ENCODE results near the gene RBFOX1. TPM values are rescaled to one million over a fixed set of nuclear protein-coding genes. Genes with fewer than 3 reads are reported as not detected.

Gene RBFOX1
- total and polyA plus RNA-seq, 4 donors = 47.4 to 169 (median 118) TPM

- Histone ChIP-seq H3K27ac (ENCODE audit: low read depth, low read length) (no peak overlapping the region), H3K36me3 (ENCODE audit: control insufficient read depth, insufficient read depth, low read length) (no peaks in the 10 kb centered on the region), H3K4me3 (ENCODE audit: low read depth, low read length) (no peak overlapping the region), H3K9me3 (ENCODE audit: control insufficient read depth, insufficient read depth, low read length) (no peaks in the 10 kb centered on the region), H3K4me1 (ENCODE audit: control insufficient read depth, insufficient read depth, low read length) (no peaks in the 10 kb centered on the region), H3K27me3 (ENCODE audit: control insufficient read depth, insufficient read depth, low read length) (no peaks in the 10 kb centered on the region)
- no peak for DNase-seq (ENCODE audit: low read depth in 4 of 6, low spot score in 6 of 6)
- 89% methylated on average over 1 of the region's 5 CpGs for WGBS (ENCODE audit: insufficient coverage)
Observed at GRCh38 chr16:7688811-7689210, 356.2 kb downstream of the RBFOX1 start.

GRCh38 chr16:7689234-7689633 lies 356.6 kb downstream of the RBFOX1 start:
- no peaks in the 10 kb centered on the region for H3K36me3 ChIP-seq (ENCODE audit: control insufficient read depth, insufficient read depth, low read length)
- H3K4me3 ChIP-seq (ENCODE audit: low read depth, low read length) = no peak overlapping the region
- H3K4me1 ChIP-seq (ENCODE audit: control insufficient read depth, insufficient read depth, low read length) = no peaks in the 10 kb centered on the region
- no peaks in the 10 kb centered on the region for H3K27me3 ChIP-seq (ENCODE audit: control insufficient read depth, insufficient read depth, low read length)
- WGBS (ENCODE audit: insufficient coverage) = no CpG with 5 or more reads among the region's 1 CpG
- no peak for DNase-seq (ENCODE audit: low read depth in 4 of 6, low spot score in 6 of 6)
- no peaks in the 10 kb centered on the region for H3K9me3 ChIP-seq (ENCODE audit: control insufficient read depth, insufficient read depth, low read length)
- no peak overlapping the region for H3K27ac ChIP-seq (ENCODE audit: low read depth, low read length)

GRCh38 chr16:7691533-7691932 lies 358.9 kb downstream of the RBFOX1 start:
- Histone ChIP-seq H3K4me3 (ENCODE audit: low read depth, low read length) (no peak overlapping the region), H3K27me3 (ENCODE audit: control insufficient read depth, insufficient read depth, low read length) (no peaks in the 10 kb centered on the region), H3K36me3 (ENCODE audit: control insufficient read depth, insufficient read depth, low read length) (no peaks in the 10 kb centered on the region), H3K27ac (ENCODE audit: low read depth, low read length) (no peak overlapping the region), H3K4me1 (ENCODE audit: control insufficient read depth, insufficient read depth, low read length) (no peaks in the 10 kb centered on the region), H3K9me3 (ENCODE audit: control insufficient read depth, insufficient read depth, low read length) (no peaks in the 10 kb centered on the region)
- no CpG with 5 or more reads among the region's 4 CpGs for WGBS (ENCODE audit: insufficient coverage)
- DNase-seq (ENCODE audit: low read depth in 4 of 6, low spot score in 6 of 6) = no peak

DNA sequence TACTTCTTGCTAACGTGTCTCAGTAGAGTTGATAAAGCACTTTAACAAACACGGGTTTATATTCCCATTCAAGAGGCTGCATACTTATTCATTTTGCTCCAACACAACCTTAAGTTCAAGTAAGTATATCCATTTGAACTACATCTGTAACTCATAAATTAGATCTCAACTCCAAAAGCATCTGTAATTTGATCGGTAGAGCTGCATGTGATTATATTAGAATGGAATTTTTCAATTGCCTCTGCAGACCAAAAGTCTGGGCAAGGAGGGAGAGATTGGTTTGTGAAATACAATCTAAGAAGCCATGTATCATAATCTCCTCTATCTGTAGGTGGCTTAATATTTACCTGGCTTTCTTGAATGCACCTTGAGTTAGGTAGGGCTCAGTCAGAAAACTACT lies 371.0 kb downstream of the RBFOX1 start:
- Histone ChIP-seq H3K27me3 (ENCODE audit: control insufficient read depth, insufficient read depth, low read length) (no peaks in the 10 kb centered on the region), H3K36me3 (ENCODE audit: control insufficient read depth, insufficient read depth, low read length) (no peaks in the 10 kb centered on the region), H3K4me3 (ENCODE audit: low read depth, low read length) (no peak overlapping the region), H3K9me3 (ENCODE audit: control insufficient read depth, insufficient read depth, low read length) (no peaks in the 10 kb centered on the region), H3K4me1 (ENCODE audit: control insufficient read depth, insufficient read depth, low read length) (no peaks in the 10 kb centered on the region), H3K27ac (ENCODE audit: low read depth, low read length) (no peak overlapping the region)
- WGBS (ENCODE audit: insufficient coverage) = no CpG with 5 or more reads among the region's 3 CpGs
- DNase-seq (ENCODE audit: low read depth in 4 of 6, low spot score in 6 of 6) = no peak

- no peak overlapping the region for H3K27ac ChIP-seq (ENCODE audit: low read depth, low read length)
- no peak overlapping the region for H3K4me3 ChIP-seq (ENCODE audit: low read depth, low read length)
- no peaks in the 10 kb centered on the region for H3K27me3 ChIP-seq (ENCODE audit: control insufficient read depth, insufficient read depth, low read length)
- no peak for DNase-seq (ENCODE audit: low read depth in 4 of 6, low spot score in 6 of 6)
- 83% methylated on average over 6 of the region's 7 CpGs for WGBS (ENCODE audit: insufficient coverage)
- H3K9me3 ChIP-seq (ENCODE audit: control insufficient read depth, insufficient read depth, low read length) = no peaks in the 10 kb centered on the region
- no peaks in the 10 kb centered on the region for H3K4me1 ChIP-seq (ENCODE audit: control insufficient read depth, insufficient read depth, low read length)
- H3K36me3 ChIP-seq (ENCODE audit: control insufficient read depth, insufficient read depth, low read length) = no peaks in the 10 kb centered on the region
Observed at GRCh38 chr16:7705885-7706284, 373.2 kb downstream of the RBFOX1 start.

- Histone ChIP-seq H3K36me3 (ENCODE audit: control insufficient read depth, insufficient read depth, low read length) (no peaks in the 10 kb centered on the region), H3K27me3 (ENCODE audit: control insufficient read depth, insufficient read depth, low read length) (no peaks in the 10 kb centered on the region), H3K4me1 (ENCODE audit: control insufficient read depth, insufficient read depth, low read length) (no peaks in the 10 kb centered on the region), H3K4me3 (ENCODE audit: low read depth, low read length) (no peak overlapping the region), H3K9me3 (ENCODE audit: control insufficient read depth, insufficient read depth, low read length) (no peaks in the 10 kb centered on the region), H3K27ac (ENCODE audit: low read depth, low read length) (no peak overlapping the region)
- DNase-seq (ENCODE audit: low read depth in 4 of 6, low spot score in 6 of 6) = peak in 1 of 6 donors; percentile 72
- WGBS (ENCODE audit: insufficient coverage) = no CpG with 5 or more reads among the region's 3 CpGs
Observed at GRCh38 chr16:7709186-7709585, 376.5 kb downstream of the RBFOX1 start.

- H3K4me3 ChIP-seq (ENCODE audit: low read depth, low read length) = no peak overlapping the region
- H3K9me3 ChIP-seq (ENCODE audit: control insufficient read depth, insufficient read depth, low read length) = no peaks in the 10 kb centered on the region
- WGBS (ENCODE audit: insufficient coverage) = no CpG with 5 or more reads among the region's 2 CpGs
- no peaks in the 10 kb centered on the region for H3K4me1 ChIP-seq (ENCODE audit: control insufficient read depth, insufficient read depth, low read length)
- no peaks in the 10 kb centered on the region for H3K27me3 ChIP-seq (ENCODE audit: control insufficient read depth, insufficient read depth, low read length)
- H3K27ac ChIP-seq (ENCODE audit: low read depth, low read length) = no peak overlapping the region
- no peaks in the 10 kb centered on the region for H3K36me3 ChIP-seq (ENCODE audit: control insufficient read depth, insufficient read depth, low read length)
- no peak for DNase-seq (ENCODE audit: low read depth in 4 of 6, low spot score in 6 of 6)
Observed at GRCh38 chr16:7713244-7713643, 380.6 kb downstream of the RBFOX1 start.

- Histone ChIP-seq H3K9me3 (ENCODE audit: control insufficient read depth, insufficient read depth, low read length) (no peaks in the 10 kb centered on the region), H3K4me3 (ENCODE audit: low read depth, low read length) (no peak overlapping the region), H3K4me1 (ENCODE audit: control insufficient read depth, insufficient read depth, low read length) (no peaks in the 10 kb centered on the region), H3K36me3 (ENCODE audit: control insufficient read depth, insufficient read depth, low read length) (no peaks in the 10 kb centered on the region), H3K27ac (ENCODE audit: low read depth, low read length) (no peak overlapping the region), H3K27me3 (ENCODE audit: control insufficient read depth, insufficient read depth, low read length) (no peaks in the 10 kb centered on the region)
- WGBS (ENCODE audit: insufficient coverage) = 100% methylated on average over 1 of the region's 2 CpGs
- no peak for DNase-seq (ENCODE audit: low read depth in 4 of 6, low spot score in 6 of 6)
Observed at GRCh38 chr16:7714775-7715174, 382.1 kb downstream of the RBFOX1 start.

DNA sequence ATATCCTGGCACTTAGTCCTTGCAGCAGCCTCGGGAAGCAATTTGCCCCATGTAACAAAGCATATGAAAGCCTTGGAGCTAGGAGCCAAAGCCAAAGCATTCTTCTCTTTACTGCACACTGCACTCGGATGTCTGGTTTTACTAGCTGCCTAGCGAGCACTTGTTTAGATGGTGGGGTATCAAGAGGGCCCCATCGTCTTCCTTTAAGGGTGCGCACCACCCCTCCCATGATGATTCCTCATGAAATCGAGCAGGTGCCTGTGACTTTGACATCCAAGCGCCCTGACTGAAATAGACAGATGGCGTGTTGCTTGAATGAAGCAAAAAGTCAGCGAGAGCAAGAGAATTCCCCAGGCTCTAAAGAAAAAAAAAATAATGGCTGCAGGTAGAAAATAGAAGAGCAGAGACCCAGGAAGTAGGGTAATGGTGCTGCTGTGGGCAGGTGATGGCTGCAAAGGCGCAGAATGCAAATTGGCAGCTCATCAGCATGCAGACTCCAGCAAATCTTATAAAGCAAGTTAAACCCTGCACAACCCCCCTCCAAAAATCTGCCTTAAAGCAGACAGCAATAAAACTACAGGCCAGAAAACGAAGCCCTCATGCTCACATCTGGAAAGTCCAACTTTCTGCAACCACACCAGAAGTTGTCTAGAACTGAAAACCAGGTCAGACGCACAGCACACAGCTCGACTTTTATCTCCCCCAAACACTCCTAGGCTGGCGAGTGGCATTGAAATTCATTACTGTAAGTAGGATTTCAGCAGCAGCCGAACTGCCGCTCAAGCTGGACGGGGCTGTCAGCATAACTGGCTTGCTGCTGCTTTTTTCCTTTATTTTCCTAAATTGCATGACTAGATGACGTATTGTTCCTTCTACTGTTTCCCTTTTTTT lies 384.3 kb downstream of the RBFOX1 start:
- Histone ChIP-seq H3K4me1 (ENCODE audit: control insufficient read depth, insufficient read depth, low read length) (no peaks in the 10 kb centered on the region), H3K4me3 (ENCODE audit: low read depth, low read length) (no peak overlapping the region), H3K36me3 (ENCODE audit: control insufficient read depth, insufficient read depth, low read length) (no peaks in the 10 kb centered on the region), H3K9me3 (ENCODE audit: control insufficient read depth, insufficient read depth, low read length) (no peaks in the 10 kb centered on the region), H3K27me3 (ENCODE audit: control insufficient read depth, insufficient read depth, low read length) (no peaks in the 10 kb centered on the region), H3K27ac (ENCODE audit: low read depth, low read length) (no peak overlapping the region)
- WGBS (ENCODE audit: insufficient coverage) = 29% methylated on average over 6 of the region's 18 CpGs
- peak in 2 of 6 donors; percentile 24 to 79 for DNase-seq (ENCODE audit: low read depth in 4 of 6, low spot score in 6 of 6)

DNA sequence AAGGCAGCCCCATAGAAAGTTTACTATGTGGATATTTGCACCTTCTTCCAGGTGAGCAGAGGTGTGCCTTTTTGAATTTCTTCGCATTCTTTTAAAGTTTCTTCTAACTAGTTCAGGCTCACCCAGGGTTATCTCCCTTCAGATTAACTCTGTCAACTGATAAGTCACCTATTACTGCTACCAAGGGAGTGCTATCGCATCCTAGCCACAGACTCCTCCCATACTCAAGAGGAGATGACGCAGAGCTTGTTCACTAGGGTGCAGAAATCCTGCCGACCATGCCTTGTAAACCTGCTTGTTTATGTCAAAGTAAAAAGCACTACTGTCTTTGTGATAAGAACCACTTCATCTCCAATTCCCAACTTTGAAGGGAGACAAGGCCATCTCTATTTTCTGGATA lies 390.1 kb downstream of the RBFOX1 start:
- H3K27me3 ChIP-seq (ENCODE audit: control insufficient read depth, insufficient read depth, low read length) = no peaks in the 10 kb centered on the region
- H3K36me3 ChIP-seq (ENCODE audit: control insufficient read depth, insufficient read depth, low read length) = no peaks in the 10 kb centered on the region
- H3K27ac ChIP-seq (ENCODE audit: low read depth, low read length) = no peak overlapping the region
- no peaks in the 10 kb centered on the region for H3K9me3 ChIP-seq (ENCODE audit: control insufficient read depth, insufficient read depth, low read length)
- WGBS (ENCODE audit: insufficient coverage) = 93% methylated on average over 2 of the region's 4 CpGs
- no peaks in the 10 kb centered on the region for H3K4me1 ChIP-seq (ENCODE audit: control insufficient read depth, insufficient read depth, low read length)
- H3K4me3 ChIP-seq (ENCODE audit: low read depth, low read length) = no peak overlapping the region
- no peak for DNase-seq (ENCODE audit: low read depth in 4 of 6, low spot score in 6 of 6)
